Measurements from ENCODE around the gene GRIK2.

GRIK2 gene

DNA sequence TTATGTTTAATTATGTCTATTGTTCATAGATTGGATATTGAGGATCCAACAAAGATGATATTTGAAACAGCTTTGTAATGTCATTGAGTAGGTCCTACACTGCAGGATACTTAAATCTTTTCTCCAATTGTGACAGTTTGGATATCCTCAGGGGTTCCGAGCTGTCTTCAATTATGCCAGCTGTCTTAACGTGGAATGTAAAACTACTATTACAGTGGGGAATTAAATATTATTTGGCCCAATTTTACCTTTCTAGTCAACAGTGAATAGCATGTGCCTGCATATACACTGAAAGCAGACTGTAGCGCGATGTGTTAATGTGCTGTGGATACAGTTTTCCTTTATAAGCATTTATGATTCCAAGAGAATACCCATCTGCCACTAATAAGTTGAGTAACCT lies 156.9 kb downstream of the GRIK2 start:
- Mint-ChIP-seq H3K27ac (no peak overlapping the region), H3K4me1 (ENCODE audit: low read depth) (no peaks in the 10 kb centered on the region), H3K27me3 (no peaks in the 10 kb centered on the region), H3K9me3 (no peaks in the 10 kb centered on the region), H3K4me3 (no peak overlapping the region), H3K36me3 (ENCODE audit: low read depth) (no peaks in the 10 kb centered on the region)
- intact Hi-C loops (cut with micrococcal nuclease), result no loop called here

DNA sequence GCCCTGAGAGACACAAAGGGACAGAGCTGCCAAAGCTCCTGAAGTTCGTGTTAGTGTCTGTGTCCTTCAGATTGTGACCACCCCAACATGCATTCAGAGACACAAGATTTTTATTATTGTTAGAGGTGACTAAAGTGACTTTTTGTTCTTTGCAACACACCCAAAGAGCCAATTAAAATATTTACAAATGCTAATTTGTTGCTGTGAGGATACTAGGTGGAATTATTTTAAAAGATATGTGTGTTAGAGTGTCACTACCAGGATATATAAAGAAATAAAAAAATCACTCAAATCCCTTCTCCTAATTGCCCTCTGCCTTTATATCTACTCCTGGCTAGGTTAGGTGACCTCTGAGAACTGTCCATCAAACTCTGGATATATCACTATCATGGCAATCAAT lies 160.7 kb downstream of the GRIK2 start:
- Mint-ChIP-seq H3K27me3 (no peaks in the 10 kb centered on the region), H3K27ac (no peak overlapping the region), H3K9me3 (no peaks in the 10 kb centered on the region), H3K4me1 (ENCODE audit: low read depth) (no peaks in the 10 kb centered on the region), H3K36me3 (ENCODE audit: low read depth) (no peaks in the 10 kb centered on the region), H3K4me3 (no peak overlapping the region)
- intact Hi-C loops (cut with micrococcal nuclease), result no loop called here

- no peak overlapping the region for H3K4me3 Mint-ChIP-seq
- H3K4me1 Mint-ChIP-seq (ENCODE audit: low read depth), result no peaks in the 10 kb centered on the region
- no peaks in the 10 kb centered on the region for H3K9me3 Mint-ChIP-seq
- H3K27me3 Mint-ChIP-seq, result no peaks in the 10 kb centered on the region
- intact Hi-C loops (cut with micrococcal nuclease), result no loop called here
- no peak overlapping the region for H3K27ac Mint-ChIP-seq
- no peaks in the 10 kb centered on the region for H3K36me3 Mint-ChIP-seq (ENCODE audit: low read depth)
Observed at GRCh38 chr6:101558712-101559111, 165.2 kb downstream of the GRIK2 start.

DNA sequence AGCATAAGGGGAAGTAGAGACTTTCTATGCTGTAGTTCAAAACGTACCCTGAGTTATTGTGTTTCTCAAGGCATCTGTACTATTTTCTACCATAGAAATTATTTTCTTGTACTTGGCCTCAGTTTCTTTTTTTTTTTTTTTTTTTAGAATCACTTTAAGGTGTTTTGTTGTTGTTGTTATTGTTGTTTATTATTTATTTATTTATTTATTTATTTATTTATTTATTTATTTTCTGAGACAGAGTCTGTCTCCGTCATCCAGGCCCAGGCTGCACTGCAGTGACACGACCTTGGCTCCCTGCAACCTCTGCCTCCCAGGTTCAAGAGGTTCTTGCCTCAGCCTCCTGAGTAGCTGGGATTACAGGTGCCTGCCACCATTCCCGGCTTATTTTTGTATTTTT lies 179.1 kb downstream of the GRIK2 start:
- no peaks in the 10 kb centered on the region for H3K27me3 Mint-ChIP-seq
- H3K36me3 Mint-ChIP-seq (ENCODE audit: low read depth), result no peaks in the 10 kb centered on the region
- no peak overlapping the region for H3K4me3 Mint-ChIP-seq
- no peak overlapping the region for H3K27ac Mint-ChIP-seq
- no peaks in the 10 kb centered on the region for H3K4me1 Mint-ChIP-seq (ENCODE audit: low read depth)
- H3K9me3 Mint-ChIP-seq, result no peaks in the 10 kb centered on the region
- intact Hi-C loops (cut with micrococcal nuclease), result no loop called here

- intact Hi-C loops (cut with micrococcal nuclease), result no loop called here
- H3K9me3 Mint-ChIP-seq, result no peaks in the 10 kb centered on the region
- H3K4me1 Mint-ChIP-seq (ENCODE audit: low read depth), result no peaks in the 10 kb centered on the region
- H3K36me3 Mint-ChIP-seq (ENCODE audit: low read depth), result no peaks in the 10 kb centered on the region
- H3K27ac Mint-ChIP-seq, result no peak overlapping the region
- H3K27me3 Mint-ChIP-seq, result no peaks in the 10 kb centered on the region
- no peak overlapping the region for H3K4me3 Mint-ChIP-seq
Observed at GRCh38 chr6:101577091-101577490, 183.6 kb downstream of the GRIK2 start.

DNA sequence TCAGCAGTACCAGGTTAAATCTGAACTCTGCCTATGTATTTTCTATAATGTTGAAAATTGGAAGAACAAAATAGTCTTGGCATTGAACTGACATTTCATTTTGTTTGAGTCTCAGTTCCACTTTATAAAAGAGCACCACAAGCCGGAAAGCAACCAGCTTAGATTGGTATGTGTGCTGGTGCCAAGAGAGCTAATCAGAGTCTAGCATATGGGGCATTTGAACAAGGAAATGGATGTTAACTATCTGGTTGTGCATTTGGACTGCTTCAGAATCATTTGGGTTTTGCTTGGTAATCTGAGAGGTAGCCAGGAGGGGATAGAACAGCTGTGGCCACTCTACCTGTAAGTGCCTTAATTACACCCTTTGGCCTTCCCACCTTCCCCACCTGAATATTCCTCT lies 184.8 kb downstream of the GRIK2 start:
- intact Hi-C loops (cut with micrococcal nuclease), result no loop called here
- Mint-ChIP-seq H3K27me3 (no peaks in the 10 kb centered on the region), H3K4me3 (no peak overlapping the region), H3K9me3 (no peaks in the 10 kb centered on the region), H3K27ac (no peak overlapping the region), H3K4me1 (ENCODE audit: low read depth) (no peaks in the 10 kb centered on the region), H3K36me3 (ENCODE audit: low read depth) (no peaks in the 10 kb centered on the region)

DNA sequence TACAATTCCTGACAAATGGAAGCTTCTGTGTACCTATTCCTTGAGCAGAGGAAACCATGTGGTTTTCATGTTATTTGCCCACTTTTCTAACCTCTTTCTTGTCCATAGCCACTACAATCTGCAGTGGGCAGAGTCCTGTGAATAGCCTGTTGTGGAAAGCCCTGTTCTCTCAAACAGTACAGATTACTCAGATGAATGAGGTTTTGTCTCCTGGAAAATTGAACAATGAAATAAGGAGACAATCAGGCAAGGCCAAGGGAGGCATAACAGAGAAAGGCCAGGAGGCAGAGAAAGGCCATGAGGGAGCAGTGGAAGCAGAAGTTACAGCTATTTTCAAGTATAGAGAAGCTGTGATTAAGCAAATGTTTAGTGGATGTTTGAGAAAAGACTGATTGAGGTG lies 189.3 kb downstream of the GRIK2 start:
- Mint-ChIP-seq H3K4me3 (no peak overlapping the region), H3K36me3 (ENCODE audit: low read depth) (no peaks in the 10 kb centered on the region), H3K9me3 (no peaks in the 10 kb centered on the region), H3K27ac (no peak overlapping the region), H3K27me3 (no peaks in the 10 kb centered on the region), H3K4me1 (ENCODE audit: low read depth) (no peaks in the 10 kb centered on the region)
- intact Hi-C loops (cut with micrococcal nuclease), result no loop called here

DNA sequence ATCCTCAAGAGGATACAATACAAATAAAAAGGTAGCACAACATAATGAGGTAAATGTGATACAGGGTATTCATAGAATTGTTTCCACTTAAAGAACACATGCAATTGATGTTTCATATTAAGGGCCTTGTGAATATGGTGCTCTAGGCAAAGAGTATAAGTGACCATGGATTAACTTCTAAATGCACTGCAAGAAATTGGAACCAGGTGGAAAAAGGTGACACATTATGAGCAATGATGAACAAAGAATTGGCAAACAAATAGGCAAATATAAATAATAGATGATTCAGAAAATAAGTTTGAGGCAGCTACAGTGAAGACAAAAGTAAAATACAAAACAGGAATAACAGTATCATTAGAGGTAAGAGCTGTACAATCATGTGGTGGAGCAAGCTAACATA lies 192.0 kb downstream of the GRIK2 start:
- Mint-ChIP-seq H3K9me3 (no peaks in the 10 kb centered on the region), H3K27me3 (no peaks in the 10 kb centered on the region)
- intact Hi-C loops (cut with micrococcal nuclease), result no loop called here

DNA sequence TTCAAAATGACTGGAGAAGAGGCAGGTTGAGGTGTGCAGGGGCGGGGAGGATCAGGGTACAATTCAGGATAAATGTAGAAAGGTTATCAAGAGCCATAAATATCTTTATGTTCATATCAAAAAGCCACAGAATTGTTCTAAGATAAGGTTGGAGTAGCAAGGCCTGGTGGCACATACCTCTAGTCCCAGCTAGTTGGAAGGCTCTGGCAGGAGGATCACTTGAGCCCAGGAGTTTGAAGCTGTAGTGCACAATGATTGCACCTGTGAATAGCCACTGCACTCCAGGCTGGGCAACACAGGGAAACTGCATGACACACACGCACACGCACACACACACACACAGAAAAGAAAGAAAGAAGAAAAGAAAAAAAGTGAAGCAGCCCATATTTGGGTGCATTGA lies 194.8 kb downstream of the GRIK2 start:
- no peaks in the 10 kb centered on the region for H3K36me3 Mint-ChIP-seq (ENCODE audit: low read depth)
- no peak overlapping the region for H3K27ac Mint-ChIP-seq
- intact Hi-C loops (cut with micrococcal nuclease), result no loop called here
- no peak overlapping the region for H3K4me3 Mint-ChIP-seq
- no peaks in the 10 kb centered on the region for H3K9me3 Mint-ChIP-seq
- no peaks in the 10 kb centered on the region for H3K27me3 Mint-ChIP-seq
- no peaks in the 10 kb centered on the region for H3K4me1 Mint-ChIP-seq (ENCODE audit: low read depth)

More for the DNA sequence above, 192.0 kb downstream of the GRIK2 start:
- no peaks in the 10 kb centered on the region for H3K4me1 Mint-ChIP-seq (ENCODE audit: low read depth)
- H3K27ac Mint-ChIP-seq, result no peak overlapping the region
- no peaks in the 10 kb centered on the region for H3K36me3 Mint-ChIP-seq (ENCODE audit: low read depth)
- H3K4me3 Mint-ChIP-seq, result no peak overlapping the region

DNA sequence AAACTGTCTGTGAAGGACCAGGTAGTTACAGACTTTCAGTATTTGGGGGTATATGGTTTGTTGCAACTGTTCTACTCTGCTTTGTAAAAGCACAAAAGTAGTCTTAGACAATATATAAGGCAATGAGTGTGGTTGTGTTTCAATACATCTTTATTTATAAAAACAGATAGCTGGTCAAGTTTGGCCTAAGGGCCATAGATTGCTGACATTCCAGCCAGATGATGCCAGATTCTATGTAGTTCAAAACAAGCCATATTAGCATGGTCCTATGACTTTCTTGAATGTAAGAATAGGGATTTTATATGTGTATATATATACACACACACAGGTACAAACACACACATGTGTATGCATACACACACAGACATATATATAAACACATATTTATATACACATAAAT lies 201.8 kb downstream of the GRIK2 start:
- H3K36me3 Mint-ChIP-seq (ENCODE audit: low read depth), result no peaks in the 10 kb centered on the region
- H3K9me3 Mint-ChIP-seq, result no peaks in the 10 kb centered on the region
- intact Hi-C loops (cut with micrococcal nuclease), result no loop called here
- no peak overlapping the region for H3K4me3 Mint-ChIP-seq
- H3K4me1 Mint-ChIP-seq (ENCODE audit: low read depth), result no peaks in the 10 kb centered on the region
- no peak overlapping the region for H3K27ac Mint-ChIP-seq
- H3K27me3 Mint-ChIP-seq, result no peaks in the 10 kb centered on the region

- intact Hi-C loops (cut with micrococcal nuclease), result no loop called here
- Mint-ChIP-seq H3K27ac (no peak overlapping the region), H3K36me3 (ENCODE audit: low read depth) (no peaks in the 10 kb centered on the region), H3K9me3 (no peaks in the 10 kb centered on the region), H3K4me1 (ENCODE audit: low read depth) (no peaks in the 10 kb centered on the region), H3K4me3 (no peak overlapping the region), H3K27me3 (no peaks in the 10 kb centered on the region)
Observed at GRCh38 chr6:101597693-101598092, 204.2 kb downstream of the GRIK2 start.

GRCh38 chr6:101605426-101605825 lies 211.9 kb downstream of the GRIK2 start:
- Mint-ChIP-seq H3K27me3 (no peaks in the 10 kb centered on the region), H3K4me1 (ENCODE audit: low read depth) (no peaks in the 10 kb centered on the region), H3K27ac (no peak overlapping the region), H3K4me3 (no peak overlapping the region), H3K9me3 (no peaks in the 10 kb centered on the region), H3K36me3 (ENCODE audit: low read depth) (no peaks in the 10 kb centered on the region)
- intact Hi-C loops (cut with micrococcal nuclease), result no loop called here

DNA sequence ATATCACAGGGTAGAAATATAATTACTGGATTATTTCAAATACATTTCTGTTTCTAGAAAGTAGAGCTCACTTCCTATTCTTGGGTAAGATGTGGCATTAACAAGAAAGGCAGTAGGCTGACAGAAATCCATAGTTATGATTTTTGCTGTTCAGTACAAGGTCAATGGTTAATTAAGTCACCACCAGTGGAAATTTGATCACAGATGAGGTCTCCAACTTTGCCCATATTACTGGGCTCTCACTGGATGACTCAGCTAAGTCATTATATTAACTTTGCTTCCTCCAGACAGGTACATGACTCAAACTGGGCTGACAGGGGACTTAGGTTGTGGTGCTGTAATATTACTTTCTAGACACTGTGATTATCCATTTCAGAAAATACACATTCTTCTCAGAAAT lies 212.4 kb downstream of the GRIK2 start:
- intact Hi-C loops (cut with micrococcal nuclease), result no loop called here

DNA sequence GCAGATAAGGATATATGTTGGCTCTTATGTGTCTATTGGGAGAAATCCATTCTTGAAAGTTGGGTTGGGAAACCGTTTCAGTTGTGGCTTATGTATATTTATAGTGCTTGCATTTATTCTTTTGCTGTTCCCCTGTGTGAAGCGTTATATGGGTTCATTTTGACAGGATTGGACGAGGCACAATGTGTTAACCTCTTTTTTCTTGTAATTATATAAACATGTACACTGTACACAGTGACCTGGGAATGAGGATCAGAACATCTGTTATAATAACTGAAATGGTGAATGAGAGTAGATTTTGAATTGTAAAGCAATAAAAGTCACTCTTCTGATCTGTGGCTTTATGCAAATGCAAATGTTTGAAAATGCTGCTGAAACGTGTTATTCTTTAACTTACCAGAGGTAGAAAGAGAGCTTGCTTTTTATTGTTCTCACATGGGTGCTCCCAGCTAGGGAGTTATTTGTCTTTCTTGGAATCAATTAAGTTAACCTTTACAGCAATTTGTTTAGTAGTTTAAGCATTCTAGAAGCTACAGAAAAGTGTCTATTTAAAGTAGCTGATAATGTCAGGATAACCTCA lies 213.7 kb downstream of the GRIK2 start:
- Mint-ChIP-seq H3K27ac (no peak overlapping the region), H3K4me3 (no peak overlapping the region), H3K36me3 (ENCODE audit: low read depth) (no peaks in the 10 kb centered on the region), H3K27me3 (no peaks in the 10 kb centered on the region), H3K9me3 (no peaks in the 10 kb centered on the region), H3K4me1 (ENCODE audit: low read depth) (no peaks in the 10 kb centered on the region)
- intact Hi-C loops (cut with micrococcal nuclease), result no loop called here

More for the DNA sequence above, 212.4 kb downstream of the GRIK2 start:
- no peaks in the 10 kb centered on the region for H3K27me3 Mint-ChIP-seq
- H3K9me3 Mint-ChIP-seq, result no peaks in the 10 kb centered on the region
- no peak overlapping the region for H3K4me3 Mint-ChIP-seq
- H3K4me1 Mint-ChIP-seq (ENCODE audit: low read depth), result no peaks in the 10 kb centered on the region
- H3K36me3 Mint-ChIP-seq (ENCODE audit: low read depth), result no peaks in the 10 kb centered on the region
- H3K27ac Mint-ChIP-seq, result no peak overlapping the region

GRCh38 chr6:101608703-101609102 lies 215.2 kb downstream of the GRIK2 start:
- Mint-ChIP-seq H3K4me1 (ENCODE audit: low read depth) (no peaks in the 10 kb centered on the region), H3K36me3 (ENCODE audit: low read depth) (no peaks in the 10 kb centered on the region), H3K27ac (no peak overlapping the region), H3K27me3 (no peaks in the 10 kb centered on the region), H3K9me3 (no peaks in the 10 kb centered on the region), H3K4me3 (no peak overlapping the region)
- intact Hi-C loops (cut with micrococcal nuclease), result no loop called here
